Left lung (tissue), 10 donors: ENCODE measurements around the gene ANKRD16. TPM values are rescaled to one million over a fixed set of nuclear protein-coding genes. Genes with fewer than 3 reads are reported as not detected.
"Not testable (repeated sequence)": the region's sequence is repeated elsewhere in the genome, so short reads cannot be mapped to it uniquely, and the experiment has no call there.

Experiments
- ATAC-seq: fragments of 200-7000 bp; cut with Tn5 transposase; one replicate; pipeline ENCODE4 v1.9.1; 2020; ENCODE audit warnings: moderate library complexity
- DNase-seq, 4 donors: peaks; one replicate each; pipeline ENCODE4 v3.0.0-alpha.2; 2013 to 2020
- H3K27ac ChIP-seq, 2 donors: fragments of 200-600 bp; sonication (generic) in 1 of 2; one replicate each; pipeline versions ENCODE4 v1.5.0 to v1.8.0; 2020 to 2021
- H3K27me3 ChIP-seq, 2 donors: fragments of 200-600 bp; sonication (generic) in 1 of 2; one replicate each; pipeline versions ENCODE4 v1.5.0 to v1.8.0; 2020 to 2021
- H3K36me3 ChIP-seq, 2 donors: fragments of 200-600 bp; sonication (generic) in 1 of 2; one replicate each; pipeline versions ENCODE4 v1.5.0 to v1.8.0; 2020 to 2021
- H3K4me1 ChIP-seq, 2 donors: fragments of 200-600 bp; one replicate each; pipeline ENCODE4 v1.8.0; 2021
- H3K4me3 ChIP-seq, 2 donors: fragments of 200-600 bp; sonication (generic) in 1 of 2; one replicate each; pipeline versions ENCODE4 v1.5.0 to v1.8.0; 2020 to 2021; ENCODE audit warnings: mild to moderate bottlenecking in 1 of 2
- H3K9me3 ChIP-seq, 2 donors: fragments of 200-600 bp; sonication (generic) in 1 of 2; one replicate each; pipeline versions ENCODE4 v1.5.0 to v1.8.0; 2020 to 2021
- CTCF ChIP-seq, 2 donors: fragments of 200-600 bp; sonication (generic) in 1 of 2; IDR thresholded peaks; one replicate each; pipeline versions ENCODE4 v1.5.0 to v1.8.0; 2021; ENCODE audit warnings: antibody characterized with exemption in 2 of 2
- intact Hi-C, 2 donors: fragments of 100-400 bp; cut with DNase I; formaldehyde crosslinking; loops; one replicate each; pipeline versions ENCODE4 v1.11.2 to v1.14.2; 2022
- polyA plus RNA-seq, 6 donors: library from polyadenylated mRNA; unstranded; fragments of 120-200 nt; gene quantifications; one replicate each; pipeline ENCODE4 v1.2.1, GENCODE V29; 2013; ENCODE audit not compliant: insufficient read length in 6 of 6
- total RNA-seq, 2 donors: library from RNA; stranded (reverse); fragmentation: NEBNext Ultra II Directional; extraction: Animal tissue kit (Norgen Biotek cat#: 25700); gene quantifications; one replicate each; pipeline ENCODE4 v1.2.1, GENCODE V29; 2021
- donor health status: DM: no; HTN: yes; CAD: no.
- donor health status: DM: no; HTN: no; CAD: no.

ANKRD16 gene
- total and polyA plus RNA-seq, 8 donors, result 4.4 to 13.0 (median 11.7) TPM

- intact Hi-C loops, result no loop called here
- no peaks in the 10 kb centered on the region for H3K4me1 ChIP-seq
- H3K27ac ChIP-seq, result no peak overlapping the region
- no peak for TF ChIP-seq CTCF (IDR thresholded peaks at IDR 0.05)
- no peaks in the 10 kb centered on the region for H3K9me3 ChIP-seq
- DNase-seq (peak in 1 of 4 donors; percentile 24), ATAC-seq (no peak)
- H3K27me3 ChIP-seq, result no peaks in the 10 kb centered on the region
- H3K36me3 ChIP-seq, result no peaks in the 10 kb centered on the region
- no peak overlapping the region for H3K4me3 ChIP-seq
Measured at GRCh38 chr10:5854131-5854475, 35.6 kb downstream of the ANKRD16 start.

- ATAC-seq, H3K4me3 ChIP-seq, H3K9me3 ChIP-seq, H3K27ac ChIP-seq, H3K4me1 ChIP-seq, H3K36me3 ChIP-seq, H3K27me3 ChIP-seq, intact Hi-C loops, DNase-seq: not testable (repeated sequence)
Measured at GRCh38 chr10:5846667-5847066, 43.0 kb downstream of the ANKRD16 start.

- Histone ChIP-seq H3K36me3 (no peaks in the 10 kb centered on the region), H3K4me1 (no peaks in the 10 kb centered on the region), H3K9me3 (no peaks in the 10 kb centered on the region), H3K4me3 (no peak overlapping the region), H3K27me3 (peaks cover 0 to 7% of the 10 kb centered on the region in 2 donors), H3K27ac (no peak overlapping the region)
- no peak for TF ChIP-seq CTCF (IDR thresholded peaks at IDR 0.05)
- ATAC-seq (no peak), DNase-seq (no peak)
- intact Hi-C loops, result no loop called here
Measured at GRCh38 chr10:5844345-5845055, 45.2 kb downstream of the ANKRD16 start.

- ATAC-seq, result no peak
- Histone ChIP-seq H3K36me3 (no peaks in the 10 kb centered on the region), H3K27ac (no peak overlapping the region), H3K4me1 (no peaks in the 10 kb centered on the region), H3K9me3 (no peaks in the 10 kb centered on the region), H3K4me3 (no peak overlapping the region), H3K27me3 (peaks cover 0 to 7% of the 10 kb centered on the region in 2 donors)
- DNase-seq, result peak in 1 of 4 donors; percentile 11
- intact Hi-C loops, result no loop called here
- no peak for TF ChIP-seq CTCF (IDR thresholded peaks at IDR 0.05)
Measured at GRCh38 chr10:5843686-5844344, 45.9 kb downstream of the ANKRD16 start.

GRCh38 chr10:5841965-5842364 lies 47.7 kb downstream of the ANKRD16 start:
- Histone ChIP-seq H3K4me1 (no peaks in the 10 kb centered on the region), H3K27me3 (peaks cover 0 to 7% of the 10 kb centered on the region in 2 donors), H3K36me3 (no peaks in the 10 kb centered on the region), H3K27ac (no peak overlapping the region), H3K4me3 (no peak overlapping the region), H3K9me3 (no peaks in the 10 kb centered on the region)
- ATAC-seq, result no peak
- intact Hi-C loops, result no loop called here
- peak in 1 of 4 donors; percentile 17 for DNase-seq
- no peak for TF ChIP-seq CTCF (IDR thresholded peaks at IDR 0.05)
